Liver (tissue), 9 donors: Measurements from ENCODE around the gene SECISBP2L. TPM values are rescaled to one million over a fixed set of nuclear protein-coding genes. Genes with fewer than 3 reads are reported as not detected.

ENCODE experiments used
- DNase-seq: peaks from one replicate; pipeline ENCODE4 v3.0.0-alpha.2; 2017; ENCODE audit warnings: low spot score
- H3K27ac ChIP-seq, 2 donors: one replicate each; pipeline ENCODE4 v1.7.0; 2013; ENCODE audit warnings: inconsistent platforms in 2 of 2, low read length in 2 of 2, control low read depth in 1 of 2, low read depth in 1 of 2, mild to moderate bottlenecking in 1 of 2
- H3K27me3 ChIP-seq, 4 donors: one replicate each; pipeline versions ENCODE4 v1.6.1 to v1.7.0; 2013; ENCODE audit warnings: low read length in 3 of 4, inconsistent platforms in 1 of 4, mild to moderate bottlenecking in 1 of 4, moderate library complexity in 1 of 4; ENCODE audit not compliant: control insufficient read depth in 4 of 4, insufficient read depth in 4 of 4
- H3K36me3 ChIP-seq, 4 donors: one replicate each; pipeline versions ENCODE4 v1.6.1 to v1.7.0; 2013; ENCODE audit warnings: low read length in 3 of 4, mild to moderate bottlenecking in 3 of 4, low read depth in 1 of 4, moderate library complexity in 1 of 4; ENCODE audit not compliant: control insufficient read depth in 4 of 4, insufficient read depth in 3 of 4
- H3K4me1 ChIP-seq, 4 donors: one replicate each; pipeline versions ENCODE4 v1.6.1 to v1.7.0; 2013; ENCODE audit warnings: low read length in 3 of 4, mild to moderate bottlenecking in 3 of 4, moderate library complexity in 1 of 4; ENCODE audit not compliant: control insufficient read depth in 4 of 4, insufficient read depth in 4 of 4
- H3K4me3 ChIP-seq, 3 donors: one replicate each; pipeline versions ENCODE4 v1.6.1 to v1.7.0; 2013; ENCODE audit warnings: low read length in 3 of 3, control low read depth in 1 of 3, low read depth in 1 of 3, mild to moderate bottlenecking in 1 of 3
- H3K9ac ChIP-seq, 2 donors: one replicate each; pipeline ENCODE4 v1.7.0; 2013; ENCODE audit warnings: low read length in 2 of 2, mild to moderate bottlenecking in 2 of 2, moderate library complexity in 2 of 2, control low read depth in 1 of 2, low read depth in 1 of 2
- H3K9me3 ChIP-seq, 4 donors: one replicate each; pipeline versions ENCODE4 v1.6.1 to v1.7.0; 2013; ENCODE audit warnings: low read length in 3 of 4; ENCODE audit not compliant: control insufficient read depth in 4 of 4
- EGR1 ChIP-seq, 2 donors: IDR thresholded peaks; 2 replicates each; pipeline ENCODE4 v1.6.1; 2016 to 2018; ENCODE audit warnings: antibody characterized with exemption in 2 of 2, low read depth in 2 of 2
- FOXA1 ChIP-seq: IDR thresholded peaks from 2 replicates; pipeline ENCODE4 v1.6.1; 2016; ENCODE audit warnings: antibody characterized with exemption
- FOXA2 ChIP-seq: IDR thresholded peaks from 2 replicates; pipeline ENCODE4 v1.6.1; 2016; ENCODE audit warnings: antibody characterized with exemption
- GABPA ChIP-seq, 2 donors: IDR thresholded peaks in 1 of 2; conservative IDR thresholded peaks in 1 of 2; 2 replicates each; pipeline ENCODE4 v1.6.1; 2016; ENCODE audit warnings: antibody characterized with exemption in 2 of 2, mild to moderate bottlenecking in 1 of 2, moderate library complexity in 1 of 2
- HNF4A ChIP-seq, 2 donors: conservative IDR thresholded peaks; 2 replicates each; pipeline ENCODE4 v1.6.1; 2016; ENCODE audit warnings: antibody characterized with exemption in 2 of 2, mild to moderate bottlenecking in 2 of 2
- HNF4G ChIP-seq: IDR thresholded peaks from 2 replicates; pipeline ENCODE4 v1.6.1; 2016; ENCODE audit warnings: antibody characterized with exemption
- JUND ChIP-seq, 2 donors: IDR thresholded peaks; 2 replicates each; pipeline ENCODE4 v1.6.1; 2016; ENCODE audit warnings: antibody characterized with exemption in 2 of 2
- NR2F2 ChIP-seq: IDR thresholded peaks from 2 replicates; pipeline ENCODE4 v1.6.1; 2016; ENCODE audit warnings: antibody characterized with exemption
- RAD21 ChIP-seq, 2 donors: IDR thresholded peaks; 2 replicates each; pipeline ENCODE4 v1.6.1; 2016; ENCODE audit warnings: antibody characterized with exemption in 2 of 2, mild to moderate bottlenecking in 2 of 2
- RXRA ChIP-seq, 2 donors: IDR thresholded peaks; 2 replicates each; pipeline ENCODE4 v1.6.1; 2017 to 2018; ENCODE audit warnings: antibody characterized with exemption in 2 of 2, mild to moderate bottlenecking in 1 of 2
- SP1 ChIP-seq: IDR thresholded peaks from 2 replicates; pipeline ENCODE4 v1.6.1; 2018; ENCODE audit warnings: antibody characterized with exemption, mild to moderate bottlenecking
- TAF1 ChIP-seq: conservative IDR thresholded peaks from 2 replicates; pipeline ENCODE4 v1.6.1; 2016; ENCODE audit warnings: antibody characterized with exemption, mild to moderate bottlenecking
- YY1 ChIP-seq: IDR thresholded peaks from 2 replicates; pipeline ENCODE4 v1.6.1; 2016; ENCODE audit warnings: antibody characterized with exemption, mild to moderate bottlenecking
- WGBS: extraction: QIAGEN DNeasy Blood & Tissue Kit; methylation state at CpG from one replicate; pipeline ENCODE4 v1.1.7; 2013; 5-methylcytosine and 5-hydroxymethylcytosine counted together
- polyA plus RNA-seq, 2 donors: library from polyadenylated mRNA; stranded (reverse) in 1 of 2; unstranded in 1 of 2; fragments of 200-250 nt in 1 of 2; fragments of >200 nt in 1 of 2; fragmentation: Nextera tagmentation in 1 of 2; extraction: Ambion mirVana in 1 of 2; gene quantifications; one replicate each; pipeline versions ENCODE4 v1.2.1 to v1.2.3, GENCODE V29; 2013 to 2015
- total RNA-seq, 2 donors: library from RNA; depleted of rRNA; stranded (reverse); fragments of >200 nt; gene quantifications; one replicate each; pipeline ENCODE4 v1.2.3, GENCODE V29; 2014
- TF ChIP-seq, protein P1 (sequence below): IDR thresholded peaks from 2 replicates; pipeline ENCODE4 v1.6.1; 2016; ENCODE audit warnings: antibody characterized with exemption
- TF ChIP-seq, protein P2 (sequence below): IDR thresholded peaks from 2 replicates; pipeline ENCODE4 v1.6.1; 2016; ENCODE audit warnings: antibody characterized with exemption
- TF ChIP-seq, protein P3 (sequence below): IDR thresholded peaks from 2 replicates; pipeline ENCODE4 v1.6.1; 2016; ENCODE audit warnings: antibody characterized with exemption
- TF ChIP-seq, protein P4 (sequence below): fragments of 150-350 bp; IDR thresholded peaks from 2 replicates; pipeline ENCODE4 v1.5.1; 2017; ENCODE audit warnings: improper control_type of control experiment, low read depth, low read length; ENCODE audit not compliant: missing input control
- TF ChIP-seq, protein P5 (sequence below): IDR thresholded peaks from 2 replicates; pipeline ENCODE4 v1.6.1; 2016; ENCODE audit warnings: antibody characterized with exemption, mild to moderate bottlenecking
- donor health status: healthy.
- donor health status: healthy.
- donor health status: healthy.
- donor health status: healthy.
- donor health status: healthy.

The SECISBP2L gene
- total and polyA plus RNA-seq, 4 donors, result 5.7 to 15.7 (median 14.3) TPM

DNA sequence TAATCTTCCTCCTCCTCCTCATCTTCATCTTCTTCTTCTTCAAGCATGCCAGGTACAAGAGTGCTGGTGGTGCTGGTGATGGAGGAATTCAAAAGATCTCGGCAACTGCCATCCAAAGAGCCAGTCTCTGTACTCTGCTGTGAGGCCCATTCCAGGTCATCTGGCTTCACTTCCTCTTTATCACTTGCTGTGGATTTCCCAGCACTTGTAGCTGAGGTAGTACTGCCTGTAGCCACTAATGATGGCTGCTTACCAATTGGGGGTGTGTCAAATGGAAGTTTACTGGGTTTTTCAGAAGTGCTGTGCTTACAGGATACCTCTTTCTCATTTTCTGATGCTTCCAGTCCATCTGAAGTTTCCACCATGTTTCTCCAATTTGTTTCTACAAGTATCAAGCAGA lies 53.7 kb downstream of the SECISBP2L start:
- TF ChIP-seq YY1 (no peak), JUND (IDR thresholded peaks at IDR 0.05) (no peak), RAD21 (IDR thresholded peaks at IDR 0.05) (no peak), FOXA1 (no peak), EGR1 (IDR thresholded peaks at IDR 0.05; ENCODE audit: low read depth in 2 of 2) (no peak), TAF1 (no peak), NR2F2 (no peak), HNF4G (no peak), GABPA (IDR thresholded peaks at IDR 0.05 in 1 of 2, conservative IDR thresholded peaks at IDR 0.05 in 1 of 2) (no peak), RXRA (IDR thresholded peaks at IDR 0.05) (no peak), FOXA2 (no peak), SP1 (no peak)
- TF ChIP-seq, protein P1, sequence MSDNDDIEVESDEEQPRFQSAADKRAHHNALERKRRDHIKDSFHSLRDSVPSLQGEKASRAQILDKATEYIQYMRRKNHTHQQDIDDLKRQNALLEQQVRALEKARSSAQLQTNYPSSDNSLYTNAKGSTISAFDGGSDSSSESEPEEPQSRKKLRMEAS, result no peak
- TF ChIP-seq, protein P2, sequence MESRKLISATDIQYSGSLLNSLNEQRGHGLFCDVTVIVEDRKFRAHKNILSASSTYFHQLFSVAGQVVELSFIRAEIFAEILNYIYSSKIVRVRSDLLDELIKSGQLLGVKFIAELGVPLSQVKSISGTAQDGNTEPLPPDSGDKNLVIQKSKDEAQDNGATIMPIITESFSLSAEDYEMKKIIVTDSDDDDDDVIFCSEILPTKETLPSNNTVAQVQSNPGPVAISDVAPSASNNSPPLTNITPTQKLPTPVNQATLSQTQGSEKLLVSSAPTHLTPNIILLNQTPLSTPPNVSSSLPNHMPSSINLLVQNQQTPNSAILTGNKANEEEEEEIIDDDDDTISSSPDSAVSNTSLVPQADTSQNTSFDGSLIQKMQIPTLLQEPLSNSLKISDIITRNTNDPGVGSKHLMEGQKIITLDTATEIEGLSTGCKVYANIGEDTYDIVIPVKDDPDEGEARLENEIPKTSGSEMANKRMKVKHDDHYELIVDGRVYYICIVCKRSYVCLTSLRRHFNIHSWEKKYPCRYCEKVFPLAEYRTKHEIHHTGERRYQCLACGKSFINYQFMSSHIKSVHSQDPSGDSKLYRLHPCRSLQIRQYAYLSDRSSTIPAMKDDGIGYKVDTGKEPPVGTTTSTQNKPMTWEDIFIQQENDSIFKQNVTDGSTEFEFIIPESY, result no peak
- TF ChIP-seq, protein P3, sequence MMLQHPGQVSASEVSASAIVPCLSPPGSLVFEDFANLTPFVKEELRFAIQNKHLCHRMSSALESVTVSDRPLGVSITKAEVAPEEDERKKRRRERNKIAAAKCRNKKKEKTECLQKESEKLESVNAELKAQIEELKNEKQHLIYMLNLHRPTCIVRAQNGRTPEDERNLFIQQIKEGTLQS, result no peak
- TF ChIP-seq, protein P4, sequence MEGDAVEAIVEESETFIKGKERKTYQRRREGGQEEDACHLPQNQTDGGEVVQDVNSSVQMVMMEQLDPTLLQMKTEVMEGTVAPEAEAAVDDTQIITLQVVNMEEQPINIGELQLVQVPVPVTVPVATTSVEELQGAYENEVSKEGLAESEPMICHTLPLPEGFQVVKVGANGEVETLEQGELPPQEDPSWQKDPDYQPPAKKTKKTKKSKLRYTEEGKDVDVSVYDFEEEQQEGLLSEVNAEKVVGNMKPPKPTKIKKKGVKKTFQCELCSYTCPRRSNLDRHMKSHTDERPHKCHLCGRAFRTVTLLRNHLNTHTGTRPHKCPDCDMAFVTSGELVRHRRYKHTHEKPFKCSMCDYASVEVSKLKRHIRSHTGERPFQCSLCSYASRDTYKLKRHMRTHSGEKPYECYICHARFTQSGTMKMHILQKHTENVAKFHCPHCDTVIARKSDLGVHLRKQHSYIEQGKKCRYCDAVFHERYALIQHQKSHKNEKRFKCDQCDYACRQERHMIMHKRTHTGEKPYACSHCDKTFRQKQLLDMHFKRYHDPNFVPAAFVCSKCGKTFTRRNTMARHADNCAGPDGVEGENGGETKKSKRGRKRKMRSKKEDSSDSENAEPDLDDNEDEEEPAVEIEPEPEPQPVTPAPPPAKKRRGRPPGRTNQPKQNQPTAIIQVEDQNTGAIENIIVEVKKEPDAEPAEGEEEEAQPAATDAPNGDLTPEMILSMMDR, result no peak
- TF ChIP-seq, protein P5, sequence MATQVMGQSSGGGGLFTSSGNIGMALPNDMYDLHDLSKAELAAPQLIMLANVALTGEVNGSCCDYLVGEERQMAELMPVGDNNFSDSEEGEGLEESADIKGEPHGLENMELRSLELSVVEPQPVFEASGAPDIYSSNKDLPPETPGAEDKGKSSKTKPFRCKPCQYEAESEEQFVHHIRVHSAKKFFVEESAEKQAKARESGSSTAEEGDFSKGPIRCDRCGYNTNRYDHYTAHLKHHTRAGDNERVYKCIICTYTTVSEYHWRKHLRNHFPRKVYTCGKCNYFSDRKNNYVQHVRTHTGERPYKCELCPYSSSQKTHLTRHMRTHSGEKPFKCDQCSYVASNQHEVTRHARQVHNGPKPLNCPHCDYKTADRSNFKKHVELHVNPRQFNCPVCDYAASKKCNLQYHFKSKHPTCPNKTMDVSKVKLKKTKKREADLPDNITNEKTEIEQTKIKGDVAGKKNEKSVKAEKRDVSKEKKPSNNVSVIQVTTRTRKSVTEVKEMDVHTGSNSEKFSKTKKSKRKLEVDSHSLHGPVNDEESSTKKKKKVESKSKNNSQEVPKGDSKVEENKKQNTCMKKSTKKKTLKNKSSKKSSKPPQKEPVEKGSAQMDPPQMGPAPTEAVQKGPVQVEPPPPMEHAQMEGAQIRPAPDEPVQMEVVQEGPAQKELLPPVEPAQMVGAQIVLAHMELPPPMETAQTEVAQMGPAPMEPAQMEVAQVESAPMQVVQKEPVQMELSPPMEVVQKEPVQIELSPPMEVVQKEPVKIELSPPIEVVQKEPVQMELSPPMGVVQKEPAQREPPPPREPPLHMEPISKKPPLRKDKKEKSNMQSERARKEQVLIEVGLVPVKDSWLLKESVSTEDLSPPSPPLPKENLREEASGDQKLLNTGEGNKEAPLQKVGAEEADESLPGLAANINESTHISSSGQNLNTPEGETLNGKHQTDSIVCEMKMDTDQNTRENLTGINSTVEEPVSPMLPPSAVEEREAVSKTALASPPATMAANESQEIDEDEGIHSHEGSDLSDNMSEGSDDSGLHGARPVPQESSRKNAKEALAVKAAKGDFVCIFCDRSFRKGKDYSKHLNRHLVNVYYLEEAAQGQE, result no peak
- H3K9me3 ChIP-seq, result no peaks in the 10 kb centered on the region
- H3K4me1 ChIP-seq, result peaks cover 0 to 2% (median 1%) of the 10 kb centered on the region in 4 donors
- H3K9ac ChIP-seq, result no peak overlapping the region
- no peak for DNase-seq
- no peaks in the 10 kb centered on the region for H3K27me3 ChIP-seq
- no peak overlapping the region for H3K27ac ChIP-seq
- WGBS, result 93% methylated on average over 1 of the region's 1 CpG
- H3K4me3 ChIP-seq, result no peak overlapping the region
- H3K36me3 ChIP-seq, result peaks cover 7 to 35% (median 25%) of the 10 kb centered on the region in 4 donors

DNA sequence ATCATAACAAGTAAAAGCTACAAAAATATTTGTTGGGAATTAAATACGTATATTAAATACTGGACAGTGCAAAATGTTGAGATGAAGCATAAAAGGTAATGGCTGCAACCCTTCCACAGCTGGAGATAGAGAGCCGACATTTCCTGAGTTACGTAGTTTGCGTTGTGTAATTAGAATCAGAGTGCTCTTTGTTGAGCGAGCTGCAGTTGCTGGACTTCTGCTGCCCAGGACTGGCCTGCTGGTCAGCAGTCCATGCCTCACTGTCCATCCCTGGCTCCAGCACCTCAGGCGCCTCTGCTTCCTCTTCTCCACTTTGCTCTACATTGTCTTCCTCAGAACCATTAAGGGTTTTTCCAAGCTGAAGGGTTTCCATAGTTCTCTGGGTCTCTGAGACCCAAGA lies 54.1 kb downstream of the SECISBP2L start:
- no peaks in the 10 kb centered on the region for H3K9me3 ChIP-seq
- H3K27ac ChIP-seq, result no peak overlapping the region
- TF ChIP-seq HNF4A (conservative IDR thresholded peaks at IDR 0.05) (no peak), GABPA (IDR thresholded peaks at IDR 0.05 in 1 of 2, conservative IDR thresholded peaks at IDR 0.05 in 1 of 2) (no peak), RAD21 (IDR thresholded peaks at IDR 0.05) (no peak), TAF1 (no peak), FOXA1 (no peak), EGR1 (IDR thresholded peaks at IDR 0.05; ENCODE audit: low read depth in 2 of 2) (no peak)
- TF ChIP-seq, protein P3, result no peak
- TF ChIP-seq, protein P2, result no peak
- TF ChIP-seq, protein P4, result no peak
- H3K4me3 ChIP-seq, result no peak overlapping the region
- no peak for DNase-seq
- 98% methylated on average over 6 of the region's 6 CpGs for WGBS
- no peak overlapping the region for H3K9ac ChIP-seq
- H3K36me3 ChIP-seq, result peaks cover 7 to 31% (median 25%) of the 10 kb centered on the region in 4 donors
- peaks cover 0 to 5% (median 3%) of the 10 kb centered on the region in 4 donors for H3K4me1 ChIP-seq
- no peaks in the 10 kb centered on the region for H3K27me3 ChIP-seq
